Prostate gland (tissue), 2 donors: ENCODE measurements around the gene ELAVL2. TPM values are rescaled to one million over a fixed set of nuclear protein-coding genes. Genes with fewer than 3 reads are reported as not detected.

ENCODE experiments used
- DNase-seq: peaks from one replicate; pipeline ENCODE4 v3.0.0-alpha.2; 2019; ENCODE audit warnings: low spot score
- H3K27ac ChIP-seq, 2 donors: fragments of 200-600 bp; sonication (generic); 2 replicates each; pipeline ENCODE4 v1.5.1; 2017 to 2019
- H3K27me3 ChIP-seq: fragments of 200-600 bp; sonication (generic); replicated peaks from 2 replicates; pipeline ENCODE4 v1.5.1; 2019; ENCODE audit not compliant: insufficient read depth
- H3K36me3 ChIP-seq, 2 donors: fragments of 200-600 bp; sonication (generic); 1 replicate in 1 of 2; 2 replicates in 1 of 2; pipeline versions ENCODE4 v1.5.1 to v1.8.1; 2017 to 2019
- H3K4me1 ChIP-seq: fragments of 200-600 bp; sonication (generic); replicated peaks from 2 replicates; pipeline ENCODE4 v1.5.1; 2019
- H3K4me3 ChIP-seq, 2 donors: fragments of 200-600 bp; sonication (generic); 2 replicates each; pipeline ENCODE4 v1.5.1; 2017 to 2019
- H3K9me3 ChIP-seq: fragments of 200-600 bp; sonication (generic); 2 replicates; pipeline ENCODE4 v1.5.1; 2017
- CTCF ChIP-seq, 4 experiments: fragments of 200-600 bp in 2 of 4; fragments of 450-650 bp in 2 of 4; sonication (generic) in 2 of 4; IDR thresholded peaks; 1 replicate in 3 of 4; 2 replicates in 1 of 4; pipeline ENCODE4 v1.5.1; 2016 to 2019; ENCODE audit warnings: antibody characterized with exemption in 4 of 4, mild to moderate bottlenecking in 2 of 4, moderate library complexity in 2 of 4
- POLR2A ChIP-seq: fragments of 450-650 bp; IDR thresholded peaks from one replicate; pipeline ENCODE4 v1.6.1; 2016; ENCODE audit warnings: antibody characterized with exemption, mild to moderate bottlenecking
- POLR2AphosphoS5 ChIP-seq: sonication (generic); formaldehyde crosslinking; IDR thresholded peaks from one replicate; pipeline ENCODE4 v1.6.1; 2017; ENCODE audit warnings: antibody characterized with exemption
- WGBS: methylation state at CpG from one replicate; pipeline ENCODE4 v1.1.5; 2018; 5-methylcytosine and 5-hydroxymethylcytosine counted together
- intact Hi-C: fragments of 100-400 bp; cut with DNase I; formaldehyde crosslinking; loops from one replicate; pipeline ENCODE4 v1.14.2; 2022
- total RNA-seq, 2 donors: library from RNA; depleted of rRNA; stranded (reverse); fragments of >200 nt; gene quantifications; one replicate each; pipeline ENCODE4 v1.1.0, GENCODE V29; 2016

The ELAVL2 gene
- total RNA-seq, 2 donors from 2014 or later = 0.55 to 43.1 TPM

GRCh38 chr9:23812673-23813072, 13.4 kb downstream of the ELAVL2 start:
- Histone ChIP-seq H3K36me3 (no peaks in the 10 kb centered on the region), H3K27ac (no peak overlapping the region), H3K4me1 (no peaks in the 10 kb centered on the region), H3K9me3 (no peaks in the 10 kb centered on the region), H3K27me3 (no peaks in the 10 kb centered on the region), H3K4me3 (no peak overlapping the region)
- 48% methylated on average over 1 of the region's 1 CpG for WGBS
- no peak for DNase-seq
- TF ChIP-seq POLR2AphosphoS5 = no peak
- TF ChIP-seq POLR2A = no peak
- no peak for TF ChIP-seq CTCF (IDR thresholded peaks at IDR 0.05)
- intact Hi-C loops = no loop called here

- TF ChIP-seq POLR2AphosphoS5 (no peak), CTCF (IDR thresholded peaks at IDR 0.05) (no peak), POLR2A (no peak)
- no peak for DNase-seq
- Histone ChIP-seq H3K27me3 (no peaks in the 10 kb centered on the region), H3K9me3 (no peaks in the 10 kb centered on the region), H3K4me1 (no peaks in the 10 kb centered on the region), H3K27ac (no peak overlapping the region), H3K36me3 (no peaks in the 10 kb centered on the region), H3K4me3 (no peak overlapping the region)
- 58% methylated on average over 2 of the region's 2 CpGs for WGBS
- intact Hi-C loops = no loop called here
Observed at GRCh38 chr9:23811633-23812032, 14.4 kb downstream of the ELAVL2 start.

- Histone ChIP-seq H3K36me3 (no peaks in the 10 kb centered on the region), H3K27ac (no peak overlapping the region), H3K9me3 (no peaks in the 10 kb centered on the region), H3K27me3 (no peaks in the 10 kb centered on the region), H3K4me3 (no peak overlapping the region), H3K4me1 (no peaks in the 10 kb centered on the region)
- WGBS = 69% methylated on average over 2 of the region's 2 CpGs
- no peak for TF ChIP-seq POLR2A
- TF ChIP-seq POLR2AphosphoS5 = no peak
- TF ChIP-seq CTCF (IDR thresholded peaks at IDR 0.05) = no peak
- intact Hi-C loops = no loop called here
- DNase-seq = no peak
Observed at GRCh38 chr9:23803216-23803615, 22.8 kb downstream of the ELAVL2 start.

- Histone ChIP-seq H3K36me3 (no peaks in the 10 kb centered on the region), H3K27me3 (no peaks in the 10 kb centered on the region), H3K4me3 (no peak overlapping the region), H3K4me1 (no peaks in the 10 kb centered on the region), H3K9me3 (no peaks in the 10 kb centered on the region), H3K27ac (no peak overlapping the region)
- TF ChIP-seq POLR2A (no peak), CTCF (IDR thresholded peaks at IDR 0.05) (no peak), POLR2AphosphoS5 (no peak)
- DNase-seq = no peak
- intact Hi-C loops = no loop called here
- 96% methylated on average over 2 of the region's 2 CpGs for WGBS
Observed at GRCh38 chr9:23801523-23801922, 24.5 kb downstream of the ELAVL2 start.

- intact Hi-C loops = no loop called here
- Histone ChIP-seq H3K27me3 (no peaks in the 10 kb centered on the region), H3K27ac (no peak overlapping the region), H3K36me3 (no peaks in the 10 kb centered on the region), H3K4me1 (no peaks in the 10 kb centered on the region), H3K4me3 (no peak overlapping the region), H3K9me3 (no peaks in the 10 kb centered on the region)
- TF ChIP-seq CTCF (IDR thresholded peaks at IDR 0.05) = no peak
- no peak for TF ChIP-seq POLR2AphosphoS5
- TF ChIP-seq POLR2A = no peak
- no peak for DNase-seq
Observed at GRCh38 chr9:23799521-23799920, 26.5 kb downstream of the ELAVL2 start.
